Neuronal stem cell (in vitro differentiated cells): Measurements from ENCODE around the gene ZNF276.
"Not testable (repeated sequence)": the region's sequence is repeated elsewhere in the genome, so short reads cannot be mapped to it uniquely, and the experiment has no call there.

ENCODE experiments used
- DNase-seq: peaks from one replicate; pipeline ENCODE4 v3.0.0-alpha.2; 2013; ENCODE audit warnings: low spot score
- H2AFZ ChIP-seq: one replicate; pipeline ENCODE4 v1.6.1; 2013; ENCODE audit warnings: mild to moderate bottlenecking, low read length, inconsistent platforms
- H2AK5ac ChIP-seq: 2 replicates; pipeline ENCODE4 v1.6.1; 2013; ENCODE audit warnings: low read depth, mild to moderate bottlenecking, inconsistent platforms, low read length, moderate library complexity, mixed read lengths
- H2BK120ac ChIP-seq: 2 replicates; pipeline ENCODE4 v1.6.1; 2013; ENCODE audit warnings: low read depth, mild to moderate bottlenecking, inconsistent platforms, low read length, moderate library complexity, mixed read lengths
- H2BK12ac ChIP-seq: one replicate; pipeline ENCODE4 v1.6.1; 2013; ENCODE audit warnings: low read length, inconsistent platforms
- H2BK15ac ChIP-seq: 2 replicates; pipeline ENCODE4 v1.6.1; 2013; ENCODE audit warnings: mild to moderate bottlenecking, low read length, inconsistent platforms, mixed read lengths
- H2BK5ac ChIP-seq: one replicate; pipeline ENCODE4 v1.6.1; 2013; ENCODE audit warnings: inconsistent platforms, mild to moderate bottlenecking, low read length, moderate library complexity
- H3K14ac ChIP-seq: one replicate; pipeline ENCODE4 v1.6.1; 2013; ENCODE audit warnings: low read length, inconsistent platforms
- H3K18ac ChIP-seq: 2 replicates; pipeline ENCODE4 v1.6.1; 2013; ENCODE audit warnings: low read length, inconsistent platforms
- H3K23ac ChIP-seq: 2 replicates; pipeline ENCODE4 v1.6.1; 2013; ENCODE audit warnings: low read depth, mild to moderate bottlenecking, mixed read lengths, low read length, inconsistent platforms; ENCODE audit not compliant: poor library complexity
- H3K27ac ChIP-seq: replicated peaks from 3 replicates; pipeline ENCODE4 v1.5.1; 2013; ENCODE audit warnings: low read length, inconsistent platforms
- H3K27me3 ChIP-seq, 3 experiments: 2 replicates each; pipeline ENCODE4 v1.6.1; 2013; ENCODE audit warnings: low read length in 3 of 3, mild to moderate bottlenecking in 2 of 3, inconsistent platforms in 1 of 3, low read depth in 1 of 3, mixed read lengths in 1 of 3, moderate library complexity in 1 of 3; ENCODE audit not compliant: control insufficient read depth in 3 of 3, insufficient read depth in 3 of 3
- H3K36me3 ChIP-seq, 2 donors: replicated peaks in 1 of 2; 2 replicates each; pipeline ENCODE4 v1.6.1; 2013; ENCODE audit warnings: low read length in 2 of 2; ENCODE audit not compliant: control insufficient read depth in 2 of 2, insufficient read depth in 2 of 2
- H3K4ac ChIP-seq: 2 replicates; pipeline ENCODE4 v1.6.1; 2013; ENCODE audit warnings: inconsistent platforms, mild to moderate bottlenecking, low read length, moderate library complexity
- H3K4me1 ChIP-seq, 2 donors: 1 replicate in 1 of 2; 2 replicates in 1 of 2; pipeline ENCODE4 v1.6.1; 2013; ENCODE audit warnings: low read length in 2 of 2, low read depth in 1 of 2; ENCODE audit not compliant: control insufficient read depth in 2 of 2, insufficient read depth in 1 of 2
- H3K4me2 ChIP-seq: one replicate; pipeline ENCODE4 v1.6.1; 2013; ENCODE audit warnings: mild to moderate bottlenecking, low read length, inconsistent platforms; ENCODE audit not compliant: insufficient read depth, poor library complexity, severe bottlenecking
- H3K4me3 ChIP-seq, 2 donors: 2 replicates each; pipeline ENCODE4 v1.5.1; 2013; ENCODE audit warnings: low read length in 2 of 2, mild to moderate bottlenecking in 2 of 2, inconsistent platforms in 1 of 2, moderate library complexity in 1 of 2
- H3K79me1 ChIP-seq: one replicate; pipeline ENCODE4 v1.6.1; 2013; ENCODE audit warnings: low read depth, mild to moderate bottlenecking, inconsistent platforms, low read length, moderate library complexity
- H3K9ac ChIP-seq: one replicate; pipeline ENCODE4 v1.6.1; 2013; ENCODE audit warnings: mild to moderate bottlenecking, low read depth, low read length, inconsistent platforms; ENCODE audit not compliant: poor library complexity
- H3K9me3 ChIP-seq, 2 donors: replicated peaks in 1 of 2; 2 replicates each; pipeline versions ENCODE3 to v1.6.1; 2013; ENCODE audit warnings: low read length in 2 of 2, mild to moderate bottlenecking in 2 of 2, inconsistent platforms in 1 of 2, low read depth in 1 of 2, mixed read lengths in 1 of 2, moderate library complexity in 1 of 2; ENCODE audit not compliant: control insufficient read depth in 2 of 2, insufficient read depth in 1 of 2
- H4K8ac ChIP-seq: one replicate; pipeline ENCODE4 v1.6.1; 2013; ENCODE audit warnings: low read depth, mild to moderate bottlenecking, inconsistent platforms, low read length, moderate library complexity
- H4K91ac ChIP-seq: one replicate; pipeline ENCODE4 v1.6.1; 2013; ENCODE audit warnings: low read length, low read depth, mild to moderate bottlenecking, inconsistent platforms; ENCODE audit not compliant: poor library complexity
- WGBS, 2 donors: extraction: QIAGEN DNeasy Blood & Tissue Kit; methylation state at CpG; one replicate each; pipeline ENCODE4 v1.1.7; 2013; ENCODE audit warnings: missing lambda C conversion rate in 2 of 2, mixed read lengths in 1 of 2; ENCODE audit not compliant: insufficient read length in 2 of 2, insufficient replicate concordance in 1 of 2; ENCODE audit errors: extremely low coverage in 2 of 2; 5-methylcytosine and 5-hydroxymethylcytosine counted together

ZNF276 gene

GRCh38 chr16:89688395-89688794 lies 32.9 kb upstream of the ZNF276 start:
- no peak for DNase-seq
- Histone ChIP-seq H3K4me1 (peaks cover 8 to 11% of the 10 kb centered on the region in 2 donors), H3K27ac (no peak overlapping the region), H2BK15ac (no peak overlapping the region), H3K4ac (no peak overlapping the region), H3K27me3 (no peaks in the 10 kb centered on the region), H3K14ac (no peak overlapping the region), H3K9me3 (peaks cover 4 to 7% of the 10 kb centered on the region in 2 donors), H4K91ac (no peak overlapping the region), H2BK5ac (no peak overlapping the region), H3K18ac (no peak overlapping the region), H3K79me1 (peaks cover 2% of the 10 kb centered on the region), H3K9ac (no peak overlapping the region), H3K36me3 (peaks cover 41 to 59% of the 10 kb centered on the region in 2 donors), H2BK12ac (no peak overlapping the region), H2AFZ (no peak overlapping the region), H2AK5ac (no peak overlapping the region), H3K4me2 (no peak overlapping the region), H3K4me3 (no peak overlapping the region), H2BK120ac (no peak overlapping the region), H4K8ac (no peak overlapping the region), H3K23ac (no peak overlapping the region)
- WGBS, 2 donors = no CpG with 5 or more reads among the region's 5 CpGs

GRCh38 chr16:89689142-89689541 lies 32.2 kb upstream of the ZNF276 start:
- no peak for DNase-seq
- Histone ChIP-seq H3K14ac (no peak overlapping the region), H3K27me3 (no peaks in the 10 kb centered on the region), H3K36me3 (peaks cover 47 to 61% of the 10 kb centered on the region in 2 donors), H3K4me2 (no peak overlapping the region), H2BK120ac (no peak overlapping the region), H2AK5ac (no peak overlapping the region), H2BK15ac (no peak overlapping the region), H2AFZ (no peak overlapping the region), H3K23ac (no peak overlapping the region), H3K4me3 (no peak overlapping the region), H3K9ac (peak overlapping the region; percentile 14), H2BK5ac (no peak overlapping the region), H3K9me3 (peaks cover 4 to 7% of the 10 kb centered on the region in 2 donors), H3K18ac (no peak overlapping the region), H3K4ac (no peak overlapping the region), H2BK12ac (no peak overlapping the region), H3K79me1 (peaks cover 2% of the 10 kb centered on the region), H4K8ac (no peak overlapping the region), H3K27ac (no peak overlapping the region), H3K4me1 (peaks cover 8 to 11% of the 10 kb centered on the region in 2 donors), H4K91ac (no peak overlapping the region)
- WGBS, 2 donors = no CpG with 5 or more reads among the region's 13 CpGs

GRCh38 chr16:89689621-89690020 lies 31.7 kb upstream of the ZNF276 start:
- not testable (repeated sequence) for DNase-seq, H2BK15ac ChIP-seq, H3K4ac ChIP-seq, H4K8ac ChIP-seq, H3K14ac ChIP-seq, H2BK12ac ChIP-seq, H3K27ac ChIP-seq, H2AK5ac ChIP-seq, H4K91ac ChIP-seq, H3K18ac ChIP-seq, H3K4me2 ChIP-seq, H2AFZ ChIP-seq, H3K27me3 ChIP-seq, H3K4me3 ChIP-seq, H3K9me3 ChIP-seq, H3K23ac ChIP-seq, H3K79me1 ChIP-seq, H2BK120ac ChIP-seq, H3K9ac ChIP-seq, H2BK5ac ChIP-seq
- H3K36me3 ChIP-seq = peaks cover 49 to 63% of the 10 kb centered on the region in 2 donors
- WGBS, 2 donors = no CpG with 5 or more reads among the region's 4 CpGs
- H3K4me1 ChIP-seq = peaks cover 8 to 11% of the 10 kb centered on the region in 2 donors

GRCh38 chr16:89690392-89690901 lies 30.9 kb upstream of the ZNF276 start:
- no peak overlapping the region for H3K4ac ChIP-seq
- H2BK15ac ChIP-seq = no peak overlapping the region
- H4K91ac ChIP-seq = no peak overlapping the region
- H2BK120ac ChIP-seq = no peak overlapping the region
- no peak overlapping the region for H3K27ac ChIP-seq
- H2AFZ ChIP-seq = no peak overlapping the region
- peaks cover 4 to 5% of the 10 kb centered on the region in 2 donors for H3K9me3 ChIP-seq
- H4K8ac ChIP-seq = no peak overlapping the region
- no peak for DNase-seq
- peaks cover 52 to 70% of the 10 kb centered on the region in 2 donors for H3K36me3 ChIP-seq
- WGBS, 2 donors = no CpG with 5 or more reads among the region's 16 CpGs
- H3K27me3 ChIP-seq = no peaks in the 10 kb centered on the region
- peaks cover 4% of the 10 kb centered on the region for H3K79me1 ChIP-seq
- no peak overlapping the region for H3K18ac ChIP-seq
- H2AK5ac ChIP-seq = no peak overlapping the region
- peaks cover 8 to 11% of the 10 kb centered on the region in 2 donors for H3K4me1 ChIP-seq
- no peak overlapping the region for H3K4me3 ChIP-seq
- H3K4me2 ChIP-seq = no peak overlapping the region
- H3K23ac ChIP-seq = no peak overlapping the region
- H2BK12ac ChIP-seq = no peak overlapping the region
- no peak overlapping the region for H3K14ac ChIP-seq
- H2BK5ac ChIP-seq = no peak overlapping the region
- H3K9ac ChIP-seq = no peak overlapping the region
